Effector memory CD4-positive, alpha-beta T cell (primary cell): ENCODE data around the gene HSD11B2.
A peak's percentile ranks its signal among the peaks of the same experiment; 100 is the strongest.
"Not testable (repeated sequence)": the region's sequence is repeated elsewhere in the genome, so short reads cannot be mapped to it uniquely, and the experiment has no call there.

Experiments
- DNase-seq, 3 donors: peaks; one replicate each; pipeline ENCODE4 v3.0.0-alpha.2; 2020
- H3K27ac ChIP-seq: 2 replicates; pipeline ENCODE4 v1.7.0; 2013; ENCODE audit warnings: mild to moderate bottlenecking, low read length, moderate library complexity; ENCODE audit not compliant: insufficient read depth, poor library complexity, severe bottlenecking
- H3K27me3 ChIP-seq: replicated peaks from 2 replicates; pipeline ENCODE4 v1.7.0; 2013; ENCODE audit warnings: mild to moderate bottlenecking, low read length; ENCODE audit not compliant: insufficient read depth, control insufficient read depth, poor library complexity, severe bottlenecking
- H3K36me3 ChIP-seq: 2 replicates; pipeline ENCODE4 v1.7.0; 2013; ENCODE audit warnings: mild to moderate bottlenecking, low read length, moderate library complexity; ENCODE audit not compliant: control insufficient read depth, insufficient read depth
- H3K4me1 ChIP-seq: 2 replicates; pipeline ENCODE4 v1.7.0; 2013; ENCODE audit warnings: low read length, mild to moderate bottlenecking; ENCODE audit not compliant: control insufficient read depth, insufficient read depth, poor library complexity, severe bottlenecking
- H3K4me3 ChIP-seq: 2 replicates; pipeline ENCODE4 v1.7.0; 2013; ENCODE audit warnings: low read length, low read depth, mild to moderate bottlenecking; ENCODE audit not compliant: insufficient read depth, poor library complexity, severe bottlenecking
- H3K9me3 ChIP-seq: 2 replicates; pipeline ENCODE4 v1.7.0; 2013; ENCODE audit warnings: mild to moderate bottlenecking, low read length, moderate library complexity; ENCODE audit not compliant: control insufficient read depth

Gene HSD11B2

DNA sequence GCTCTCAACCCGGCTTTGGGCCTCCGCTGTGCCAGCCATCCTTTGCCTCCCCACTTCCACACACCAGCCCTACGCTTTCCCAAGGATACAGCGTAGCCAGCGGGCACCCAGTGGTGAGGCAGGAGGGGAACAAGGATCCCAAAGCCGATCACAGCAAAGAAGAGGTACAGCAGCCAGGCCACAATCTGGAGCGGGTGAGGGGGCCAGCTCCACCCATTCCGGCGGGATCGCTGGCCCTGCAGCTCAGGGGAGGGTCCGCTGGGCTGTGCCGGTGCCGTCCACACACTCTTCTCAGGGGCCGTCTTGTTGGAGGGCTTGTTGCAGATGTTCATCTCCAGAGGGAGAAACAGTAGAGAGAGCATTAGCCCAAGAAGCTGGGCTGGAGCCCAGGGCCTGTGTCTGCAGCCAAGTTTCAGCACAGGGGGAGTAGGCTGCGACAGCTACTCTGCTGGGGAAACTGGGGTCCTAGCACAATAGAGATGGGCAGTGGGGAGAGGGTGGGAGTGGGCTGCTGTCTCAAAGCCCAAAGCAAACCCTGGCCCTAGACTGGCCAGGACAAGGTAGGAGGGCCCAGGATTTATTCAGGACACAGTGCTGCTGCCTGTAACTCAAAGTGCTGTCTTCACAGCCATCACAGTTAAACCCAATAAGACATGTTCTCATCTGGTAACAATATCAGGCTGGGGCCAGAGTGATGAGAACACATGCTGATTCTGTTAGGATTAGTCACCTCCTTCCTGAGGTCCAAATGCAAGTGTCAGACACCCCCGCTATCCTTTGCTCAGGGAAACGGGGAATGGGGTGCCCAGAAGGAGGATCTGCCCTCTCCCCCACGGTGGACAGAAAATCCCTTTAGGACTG lies 24.6 kb upstream of the HSD11B2 start:
- Histone ChIP-seq H3K4me1 (no peaks in the 10 kb centered on the region), H3K36me3 (no peaks in the 10 kb centered on the region), H3K4me3 (no peak overlapping the region), H3K27me3 (no peaks in the 10 kb centered on the region), H3K9me3 (no peaks in the 10 kb centered on the region), H3K27ac (no peak overlapping the region)
- DNase-seq, result no peak

DNA sequence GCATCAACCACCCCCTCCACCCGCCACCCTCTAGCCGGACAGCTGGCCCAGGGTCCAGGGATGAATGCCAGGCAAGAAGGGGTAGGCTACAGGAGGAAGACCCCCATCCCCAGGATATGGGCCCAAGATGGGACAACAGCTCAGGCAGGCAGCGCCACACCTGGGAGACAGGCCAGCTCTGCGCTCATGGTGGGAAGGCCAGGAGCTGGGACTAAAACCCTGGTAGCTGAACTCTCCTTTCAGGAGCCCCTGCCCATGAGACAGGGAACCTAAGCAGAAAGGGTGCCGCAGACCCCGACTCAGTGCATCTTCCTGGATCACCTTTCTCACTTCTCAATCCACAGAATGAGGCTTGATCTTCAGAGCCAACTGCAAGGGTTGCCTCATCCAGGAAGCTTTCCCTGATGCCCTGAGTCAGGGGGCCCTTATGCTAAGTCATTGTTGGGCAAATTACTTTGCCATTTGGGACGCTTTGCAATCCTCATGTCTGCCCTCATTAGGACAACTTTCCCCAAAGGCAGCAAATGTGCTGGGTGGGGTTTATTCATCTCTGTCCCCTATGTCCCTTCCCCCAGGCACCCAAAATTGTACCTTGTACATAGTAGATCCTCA lies 23.6 kb upstream of the HSD11B2 start:
- DNase-seq, result no peak
- H3K27me3 ChIP-seq, result no peaks in the 10 kb centered on the region
- no peaks in the 10 kb centered on the region for H3K36me3 ChIP-seq
- no peak overlapping the region for H3K4me3 ChIP-seq
- H3K27ac ChIP-seq, result no peak overlapping the region
- no peaks in the 10 kb centered on the region for H3K4me1 ChIP-seq
- H3K9me3 ChIP-seq, result no peaks in the 10 kb centered on the region

DNA sequence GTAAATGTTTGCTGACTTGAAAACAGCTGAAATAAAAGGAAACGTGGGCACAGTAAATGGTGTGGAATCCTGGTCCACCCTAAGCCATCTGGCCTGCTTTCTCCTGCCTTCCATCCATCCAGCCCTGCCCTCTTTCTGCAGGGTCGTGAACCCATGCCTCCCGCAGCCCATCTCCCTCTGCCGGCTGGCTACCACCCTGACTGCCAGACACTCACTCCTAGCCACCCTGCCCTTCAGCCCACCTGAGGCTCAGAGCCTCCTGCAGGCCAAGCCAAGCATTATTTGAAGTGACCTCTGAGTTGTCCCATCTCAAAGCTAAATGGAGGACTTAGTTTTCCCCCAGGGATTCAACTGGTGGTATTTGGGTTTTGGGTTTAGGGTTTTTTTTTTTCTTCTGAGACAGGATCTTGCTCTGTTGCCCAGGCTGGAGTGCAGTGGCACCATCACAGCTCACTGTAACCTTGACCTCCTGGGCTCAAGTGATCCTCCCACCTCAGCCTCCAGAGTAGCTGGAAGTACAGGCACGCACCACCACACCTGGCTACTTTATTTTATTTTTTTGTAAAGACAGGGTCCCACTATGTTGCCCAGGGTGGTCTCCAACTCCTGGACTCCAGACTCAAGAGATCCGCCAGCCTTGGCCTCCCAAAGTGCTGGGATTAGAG lies 23.0 kb upstream of the HSD11B2 start:
- no peak for DNase-seq
- H3K36me3 ChIP-seq, result no peaks in the 10 kb centered on the region
- H3K4me1 ChIP-seq, result no peaks in the 10 kb centered on the region
- H3K27me3 ChIP-seq, result no peaks in the 10 kb centered on the region
- no peaks in the 10 kb centered on the region for H3K9me3 ChIP-seq
- H3K4me3 ChIP-seq, result no peak overlapping the region
- H3K27ac ChIP-seq, result no peak overlapping the region

DNA sequence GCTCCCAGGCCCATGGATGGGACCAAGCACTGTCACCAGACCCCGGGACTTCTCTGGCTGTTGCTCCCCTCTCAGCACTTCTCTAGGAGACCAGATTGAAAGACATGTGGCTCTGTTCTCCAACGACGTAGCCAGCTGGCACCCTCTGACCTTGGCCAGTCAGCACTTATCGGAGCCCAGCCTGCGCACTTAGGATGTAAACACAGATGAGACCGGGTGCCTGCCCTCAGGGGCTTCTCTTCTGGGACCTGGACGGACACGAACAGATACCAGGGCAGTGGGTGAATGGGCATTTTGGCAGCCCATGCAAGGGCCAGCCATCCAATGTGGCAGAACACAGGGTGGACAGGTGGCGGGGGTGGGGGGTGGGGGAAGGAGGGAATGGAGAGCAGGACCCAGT lies 21.3 kb upstream of the HSD11B2 start:
- Histone ChIP-seq H3K4me1 (no peaks in the 10 kb centered on the region), H3K4me3 (no peak overlapping the region), H3K36me3 (no peaks in the 10 kb centered on the region), H3K27me3 (no peaks in the 10 kb centered on the region), H3K27ac (no peak overlapping the region), H3K9me3 (no peaks in the 10 kb centered on the region)
- no peak for DNase-seq

DNA sequence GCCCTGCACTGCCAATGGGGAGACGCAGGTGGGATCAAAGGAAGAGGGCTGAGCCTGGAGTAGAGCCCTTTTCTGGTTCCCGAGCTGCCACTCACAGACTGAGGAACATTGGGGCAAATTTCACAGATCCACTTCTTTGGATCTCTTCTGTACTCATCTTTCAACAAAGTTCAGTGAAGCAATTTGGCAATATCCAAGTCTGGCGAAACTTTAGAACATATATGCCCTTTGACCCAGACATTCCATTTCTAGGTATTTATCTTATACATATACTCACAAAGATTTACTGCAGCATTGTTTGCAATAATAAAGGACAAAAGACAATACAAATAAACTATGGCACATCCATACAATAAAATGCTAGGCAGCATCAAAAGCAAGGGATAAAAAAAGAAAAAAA lies 19.6 kb upstream of the HSD11B2 start:
- DNase-seq, result no peak
- peaks cover 3% of the 10 kb centered on the region for H3K4me1 ChIP-seq
- H3K9me3 ChIP-seq, result no peaks in the 10 kb centered on the region
- peaks cover 7% of the 10 kb centered on the region for H3K27me3 ChIP-seq
- no peak overlapping the region for H3K4me3 ChIP-seq
- no peaks in the 10 kb centered on the region for H3K36me3 ChIP-seq
- H3K27ac ChIP-seq, result no peak overlapping the region

DNA sequence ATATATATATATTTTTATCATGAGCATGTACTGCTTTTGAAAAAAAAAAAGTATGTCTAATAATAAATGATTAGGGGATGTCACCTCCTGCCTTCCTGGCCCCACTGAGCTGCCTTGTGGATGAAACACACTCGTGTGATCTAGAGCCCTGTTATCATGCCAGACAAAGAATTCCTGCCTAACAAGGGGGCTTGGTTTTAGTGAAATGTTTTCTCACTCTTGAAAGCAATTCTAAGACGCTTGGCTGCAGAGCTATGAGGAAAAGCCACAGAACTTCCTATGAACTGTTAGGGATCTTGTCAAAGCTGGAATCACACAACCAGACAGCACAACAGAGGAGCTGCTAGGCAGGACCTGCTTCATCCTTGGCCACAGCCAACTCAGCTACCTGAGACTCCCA lies 18.6 kb upstream of the HSD11B2 start:
- Histone ChIP-seq H3K36me3 (no peaks in the 10 kb centered on the region), H3K4me3 (no peak overlapping the region), H3K27me3 (peaks cover 15% of the 10 kb centered on the region), H3K27ac (no peak overlapping the region), H3K4me1 (peaks cover 6% of the 10 kb centered on the region), H3K9me3 (no peaks in the 10 kb centered on the region)
- no peak for DNase-seq

DNA sequence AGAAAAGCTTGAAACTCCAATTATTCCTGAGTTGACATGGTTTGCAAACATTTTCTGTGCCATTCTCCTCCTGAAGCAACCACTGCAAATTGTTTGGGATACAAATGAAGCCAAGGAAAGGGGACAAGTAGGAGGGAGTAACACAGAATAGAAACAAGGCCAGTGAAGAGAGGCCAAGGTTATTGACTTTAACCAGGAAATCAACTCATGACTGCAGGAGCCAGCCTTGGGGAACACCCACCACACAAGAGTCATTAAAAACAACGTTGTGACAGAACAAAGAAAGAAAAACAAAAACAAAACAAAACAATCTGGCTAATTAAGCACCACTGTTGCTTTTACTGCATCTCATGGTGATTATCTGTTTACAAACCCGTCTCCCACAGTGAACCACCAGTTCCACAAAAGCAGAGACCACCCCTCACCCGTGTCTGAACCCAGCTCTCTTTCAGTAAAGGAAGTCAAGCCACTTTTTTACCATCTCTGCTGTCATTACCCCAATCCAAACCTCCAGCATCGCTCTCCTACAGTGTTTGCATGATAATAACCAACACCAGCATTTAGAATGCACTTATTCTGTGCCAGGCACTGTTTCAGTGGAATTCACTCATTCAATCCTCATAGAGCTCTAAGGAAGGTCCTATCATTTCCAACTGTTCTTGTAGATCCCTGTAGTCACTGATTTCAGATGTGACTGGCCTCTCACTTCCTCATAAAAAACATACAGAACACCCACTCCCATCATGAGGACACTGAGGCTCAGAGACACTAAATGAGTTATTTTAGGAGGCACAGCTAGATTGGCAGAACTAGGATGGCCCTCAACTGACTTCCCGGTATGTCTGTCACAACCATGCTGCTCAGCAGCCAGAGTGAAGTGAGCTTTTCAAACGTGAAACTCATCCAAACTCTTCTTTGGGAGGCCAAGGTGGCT lies 16.7 kb upstream of the HSD11B2 start:
- H3K9me3 ChIP-seq, result no peaks in the 10 kb centered on the region
- no peak overlapping the region for H3K4me3 ChIP-seq
- no peaks in the 10 kb centered on the region for H3K36me3 ChIP-seq
- peaks cover 17% of the 10 kb centered on the region for H3K27me3 ChIP-seq
- DNase-seq, result no peak
- peaks cover 6% of the 10 kb centered on the region for H3K4me1 ChIP-seq
- no peak overlapping the region for H3K27ac ChIP-seq

DNA sequence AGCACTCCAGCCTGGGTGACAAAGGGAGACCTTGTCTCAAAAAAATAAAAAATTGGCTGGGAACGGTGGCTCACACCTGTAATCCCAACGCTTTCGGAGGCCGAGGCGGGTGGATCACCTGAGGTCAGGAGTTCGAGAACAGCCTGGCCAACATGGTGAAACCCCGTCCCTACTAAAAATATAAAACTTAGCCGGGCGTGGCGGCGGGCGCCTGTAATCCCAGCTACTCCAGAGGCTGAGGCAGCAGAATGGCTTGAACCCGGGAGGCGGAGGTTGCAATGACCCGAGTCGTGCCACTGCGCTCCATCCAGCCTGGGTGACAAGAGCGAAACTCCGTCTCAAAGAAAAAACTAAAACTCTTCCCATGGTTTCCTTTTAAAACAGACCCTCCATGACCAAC lies 15.5 kb upstream of the HSD11B2 start:
- not testable (repeated sequence) for H3K36me3 ChIP-seq, H3K9me3 ChIP-seq, H3K27ac ChIP-seq, DNase-seq, H3K4me3 ChIP-seq, H3K4me1 ChIP-seq
- H3K27me3 ChIP-seq, result peaks cover 17% of the 10 kb centered on the region

DNA sequence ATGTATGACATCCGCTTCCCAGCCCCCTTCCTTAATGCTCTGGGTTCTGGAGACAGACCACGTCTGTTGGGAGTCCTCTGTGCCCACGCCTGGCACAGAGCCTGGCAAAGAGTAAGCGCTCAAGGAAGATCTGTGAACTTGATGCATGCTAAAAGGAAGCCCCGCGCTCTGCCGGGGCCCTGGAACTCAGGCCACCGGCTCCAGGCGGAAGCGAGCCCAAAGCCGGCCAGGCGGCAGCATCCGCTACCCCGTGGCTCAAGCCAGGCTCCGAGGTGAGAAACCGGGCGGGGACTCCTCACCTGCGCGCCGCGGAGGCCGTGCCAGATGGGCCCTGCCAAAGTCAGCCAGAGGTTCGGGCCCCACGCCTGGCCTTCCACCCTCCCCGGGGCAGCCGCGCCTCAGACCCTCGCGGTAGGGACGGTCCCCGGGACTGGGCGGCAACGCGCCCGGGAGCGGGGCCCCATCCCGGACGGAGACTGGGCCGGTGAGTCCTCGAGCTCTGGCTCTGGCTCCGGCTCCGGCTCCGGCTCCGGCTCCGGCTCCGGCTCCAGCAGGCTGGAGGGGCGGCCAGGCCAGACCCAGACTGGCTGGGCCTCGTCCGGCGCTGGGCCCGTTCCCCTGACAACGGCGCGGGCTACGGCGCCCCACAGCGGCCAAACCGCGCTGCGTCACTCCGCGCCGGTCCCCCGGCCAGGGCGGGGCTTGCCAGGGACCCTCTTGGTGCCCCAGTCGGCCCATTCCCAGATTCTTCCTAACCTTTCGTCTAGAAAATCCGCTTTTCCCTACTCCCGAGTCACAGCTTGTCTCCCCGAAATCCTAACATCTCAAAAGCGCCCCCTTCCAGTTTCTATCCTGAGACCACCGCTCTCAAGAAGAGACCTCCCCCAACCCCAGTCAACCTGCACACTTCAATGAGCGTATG lies 14.8 kb upstream of the HSD11B2 start, which contains the start of gene ZDHHC1:
Gene ZDHHC1 (minus strand): TSS at position 606 of the 922 bp plus-strand sequence. CDS start 8,702 bp downstream, outside the sequence.
- peaks cover 6% of the 10 kb centered on the region for H3K4me1 ChIP-seq
- peak within 1 kb of the TSS; percentile 49 for H3K4me3 ChIP-seq
- peaks cover 17% of the 10 kb centered on the region for H3K27me3 ChIP-seq
- H3K9me3 ChIP-seq, result no peaks in the 10 kb centered on the region
- peak in 1 of 3 donors; percentile 11 for DNase-seq
- H3K27ac ChIP-seq, result no peak within 1 kb of the TSS
- no peaks in the 10 kb centered on the region for H3K36me3 ChIP-seq
